Raji (cell line): ENCODE data around the gene RAD51B.

Experiments
- POLR2A ChIP-seq: IDR thresholded peaks from 2 replicates; pipeline ENCODE4 v1.6.1; 2011; ENCODE audit warnings: low read depth, low read length, control low read depth; ENCODE audit not compliant: insufficient read depth

The RAD51B gene

GRCh38 chr14:68039593-68039992, 220.0 kb downstream of the RAD51B start:
- TF ChIP-seq POLR2A = no peak

- no peak for TF ChIP-seq POLR2A
Measured at GRCh38 chr14:68040633-68041369, 221.2 kb downstream of the RAD51B start.

DNA sequence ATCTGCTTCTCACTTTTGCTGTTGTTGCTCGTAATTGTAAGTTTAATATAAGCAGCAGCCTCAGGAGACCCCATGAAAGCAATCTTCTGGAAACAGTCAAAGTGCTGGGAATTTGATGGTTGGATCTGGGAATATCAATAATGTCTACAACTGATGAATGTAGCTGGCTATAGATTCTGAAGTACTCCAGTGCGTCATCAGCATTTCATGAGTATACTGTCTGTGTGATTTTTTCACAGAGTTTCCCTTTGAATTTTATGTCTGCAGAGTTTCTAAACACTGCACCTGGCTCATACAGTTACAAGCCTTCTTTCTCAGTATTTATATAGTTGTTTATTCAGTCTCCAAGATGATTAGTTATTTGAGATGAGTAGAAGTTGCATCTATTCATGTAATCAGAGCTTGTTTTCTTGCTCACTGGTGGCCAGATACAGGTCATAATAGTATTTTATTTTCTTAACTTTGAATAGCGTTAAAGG, 222.3 kb downstream of the RAD51B start:
- no peak for TF ChIP-seq POLR2A

GRCh38 chr14:68042586-68043210, 223.1 kb downstream of the RAD51B start:
- TF ChIP-seq POLR2A = no peak

GRCh38 chr14:68043752-68044151, 224.2 kb downstream of the RAD51B start:
- TF ChIP-seq POLR2A = no peak

GRCh38 chr14:68047906-68048305, 228.3 kb downstream of the RAD51B start:
- no peak for TF ChIP-seq POLR2A

DNA sequence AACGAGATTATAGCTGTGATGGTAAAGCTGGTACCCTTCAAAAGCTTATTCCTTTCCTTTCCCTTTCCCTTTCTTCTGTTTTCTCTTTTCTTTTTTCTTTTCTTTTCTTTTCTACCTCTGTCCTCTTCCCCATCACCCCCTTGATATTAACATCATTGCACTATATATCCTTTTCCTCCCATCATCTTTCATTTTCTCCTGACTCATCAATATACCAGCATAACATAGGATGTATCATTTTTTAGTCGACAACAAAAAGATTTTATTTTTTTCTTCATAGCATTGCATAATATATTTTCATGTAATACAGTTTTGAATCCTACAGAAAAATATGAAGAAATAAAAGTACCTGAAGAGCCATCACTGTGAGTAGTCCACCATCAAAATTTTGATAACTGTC, 230.6 kb downstream of the RAD51B start:
- no peak for TF ChIP-seq POLR2A

- TF ChIP-seq POLR2A = no peak
Measured at GRCh38 chr14:68051146-68051545, 231.6 kb downstream of the RAD51B start.

DNA sequence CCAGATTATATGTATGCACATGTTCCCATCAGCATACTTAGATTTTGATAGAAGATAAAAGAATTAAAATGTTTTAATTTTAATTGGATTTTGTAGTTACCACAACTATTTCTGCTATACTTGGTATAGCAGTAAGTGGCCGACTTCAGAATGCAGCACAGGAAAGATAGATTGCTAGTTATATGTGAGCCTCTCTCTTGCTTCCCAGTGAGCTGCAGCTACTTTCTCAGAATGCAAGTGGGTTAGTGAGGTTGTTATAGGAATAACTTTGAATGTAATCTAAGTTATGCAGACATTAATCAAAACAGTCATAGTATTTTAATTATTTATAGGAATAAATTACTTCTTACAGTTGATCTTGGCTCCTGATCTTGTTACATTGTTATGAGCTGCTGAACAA, 240.6 kb downstream of the RAD51B start:
- no peak for TF ChIP-seq POLR2A

DNA sequence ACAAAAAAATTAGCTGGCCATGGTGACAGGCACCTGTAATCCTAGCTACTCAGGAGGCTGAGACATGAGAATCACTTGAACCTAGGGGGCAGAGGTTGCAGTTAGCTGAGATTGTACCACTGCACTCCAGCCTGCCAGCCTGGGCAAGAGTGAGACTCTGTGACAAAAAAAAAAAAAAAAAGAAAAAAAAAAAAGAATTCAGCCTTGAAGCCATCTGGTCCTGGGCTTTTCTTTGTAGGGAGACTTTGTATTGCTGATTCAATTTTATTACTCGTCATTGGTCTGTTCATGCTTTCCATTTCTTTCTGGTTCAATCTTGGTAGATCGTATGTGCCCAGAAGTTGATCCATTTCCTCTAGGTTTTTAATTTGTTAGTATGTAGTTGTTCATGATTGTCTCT, 243.1 kb downstream of the RAD51B start:
- no peak for TF ChIP-seq POLR2A

GRCh38 chr14:68065322-68065721, 245.7 kb downstream of the RAD51B start:
- no peak for TF ChIP-seq POLR2A

DNA sequence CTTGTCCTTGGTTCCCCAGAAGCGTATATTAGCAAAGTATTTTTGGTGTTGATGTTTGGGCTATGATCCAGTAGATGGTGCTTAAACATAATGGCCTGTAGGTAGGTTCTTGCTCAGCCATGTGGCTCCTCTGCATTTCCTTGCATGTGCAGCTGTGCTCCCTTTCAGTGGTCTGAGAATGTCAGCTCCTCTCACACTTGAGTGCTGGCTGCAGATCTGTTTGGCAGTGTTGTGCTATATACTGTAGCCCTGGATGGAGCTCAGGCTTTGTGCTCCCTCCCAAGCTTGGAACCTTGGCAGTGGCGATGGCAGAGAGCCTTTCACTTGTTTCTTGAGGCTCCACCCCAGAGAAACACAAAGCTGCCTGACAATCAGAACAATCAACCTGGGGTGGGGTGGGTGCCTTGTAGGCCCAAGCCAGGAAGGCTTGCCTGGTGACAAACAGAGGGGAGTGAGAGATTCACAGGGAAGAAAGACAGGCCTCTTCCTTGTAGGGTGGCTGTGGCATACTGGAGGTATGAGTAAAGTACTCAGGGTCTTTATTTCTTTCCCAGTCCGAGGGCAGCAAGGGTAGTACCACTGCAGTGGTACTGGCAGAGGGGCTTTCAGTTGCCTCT, 255.3 kb downstream of the RAD51B start:
- no peak for TF ChIP-seq POLR2A

- TF ChIP-seq POLR2A = no peak
Measured at GRCh38 chr14:68075382-68076029, 255.9 kb downstream of the RAD51B start.

- TF ChIP-seq POLR2A = no peak
Measured at GRCh38 chr14:68076451-68076850, 256.9 kb downstream of the RAD51B start.

GRCh38 chr14:68079941-68080697, 260.5 kb downstream of the RAD51B start:
- no peak for TF ChIP-seq POLR2A

GRCh38 chr14:68081489-68081888, 261.9 kb downstream of the RAD51B start:
- TF ChIP-seq POLR2A = no peak
